GM19240 (cell line): ENCODE data around the gene RFX4.
"Not testable (repeated sequence)": the region's sequence is repeated elsewhere in the genome, so short reads cannot be mapped to it uniquely, and the experiment has no call there.

Experiments used
- DNase-seq: peaks from one replicate; pipeline ENCODE4 v3.0.0; 2011; ENCODE audit warnings: low spot score; ENCODE audit not compliant: insufficient read length

RFX4 gene

DNA sequence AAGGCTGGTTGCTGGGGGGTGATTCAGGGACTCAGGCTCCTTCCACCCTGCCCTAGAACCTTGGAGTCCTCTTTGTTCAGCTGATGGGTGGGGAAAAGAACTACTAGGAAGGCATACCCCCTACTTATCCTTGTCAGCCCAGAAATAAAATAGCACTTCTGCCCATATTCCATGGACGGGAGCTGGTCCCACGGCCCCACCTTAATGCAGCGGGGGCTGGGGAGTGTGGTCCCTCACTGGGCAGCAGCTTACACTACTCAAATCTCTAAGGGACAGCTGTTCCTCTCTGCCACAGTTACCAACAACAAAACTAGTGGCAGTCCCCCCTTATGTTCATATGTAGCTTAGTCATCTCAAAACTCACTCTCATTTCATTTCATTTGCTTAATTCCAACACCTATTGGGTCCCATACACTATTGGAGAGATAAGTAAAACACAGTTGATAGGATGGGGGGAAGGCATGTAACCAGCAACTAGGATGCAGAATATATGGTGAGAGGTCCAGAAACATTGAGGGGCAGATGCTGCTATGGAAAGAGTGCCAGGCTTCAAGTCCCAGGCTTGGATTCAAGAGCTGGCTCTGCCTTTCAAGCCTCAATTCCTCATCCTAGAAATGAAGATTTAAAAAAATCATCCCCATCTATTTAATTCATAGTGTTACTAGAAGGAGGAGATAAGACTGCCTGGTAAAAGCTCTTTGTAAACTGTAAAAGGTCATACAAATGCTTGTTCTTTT lies 107.9 kb downstream of the RFX4 start:
- no peak for DNase-seq

GRCh38 chr12:106692033-106692432 lies 109.2 kb downstream of the RFX4 start:
- DNase-seq, result not testable (repeated sequence)

DNA sequence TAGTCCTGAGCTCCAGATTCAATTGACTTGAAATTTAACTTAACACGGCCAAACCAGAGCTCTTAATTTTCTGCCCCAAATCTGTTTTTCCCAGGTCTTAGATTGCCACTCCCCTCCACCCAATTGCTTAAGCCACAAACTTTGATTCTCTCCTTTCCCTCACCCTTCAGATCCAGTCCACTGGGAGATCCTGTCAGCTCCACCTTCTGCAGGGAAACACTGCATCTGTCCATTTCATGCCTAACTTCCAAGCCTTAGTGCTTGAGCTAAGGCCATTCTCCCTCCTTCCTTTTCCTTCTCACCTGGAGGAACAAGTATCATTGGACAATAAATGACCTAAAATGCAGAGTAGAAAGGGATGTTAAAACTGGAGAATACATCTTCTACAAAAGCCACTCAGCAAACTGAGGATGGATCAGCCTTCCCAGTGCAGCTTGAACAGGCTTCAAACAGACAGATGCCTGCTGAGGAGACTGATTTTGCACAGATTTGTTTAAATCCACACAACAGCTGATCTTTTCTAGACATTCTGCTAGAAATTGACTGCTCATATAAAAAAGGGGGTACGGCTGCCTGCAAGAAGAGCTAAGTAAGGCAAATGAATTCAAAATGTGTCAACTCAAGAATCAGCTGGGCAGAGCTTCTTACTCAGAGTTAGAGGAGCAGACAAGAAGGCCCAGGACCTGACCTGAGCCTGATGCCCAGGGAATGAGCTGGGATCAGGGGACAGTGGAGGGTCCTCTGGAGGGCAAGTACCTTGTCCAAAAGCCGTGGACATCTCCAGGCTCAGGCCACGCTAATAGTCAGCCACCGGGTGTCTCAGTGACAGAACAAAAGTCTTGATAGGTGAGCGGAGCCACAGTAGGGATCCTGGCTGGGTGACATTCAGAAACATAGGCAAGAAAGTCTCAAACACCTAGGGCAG lies 110.4 kb downstream of the RFX4 start:
- no peak for DNase-seq

DNA sequence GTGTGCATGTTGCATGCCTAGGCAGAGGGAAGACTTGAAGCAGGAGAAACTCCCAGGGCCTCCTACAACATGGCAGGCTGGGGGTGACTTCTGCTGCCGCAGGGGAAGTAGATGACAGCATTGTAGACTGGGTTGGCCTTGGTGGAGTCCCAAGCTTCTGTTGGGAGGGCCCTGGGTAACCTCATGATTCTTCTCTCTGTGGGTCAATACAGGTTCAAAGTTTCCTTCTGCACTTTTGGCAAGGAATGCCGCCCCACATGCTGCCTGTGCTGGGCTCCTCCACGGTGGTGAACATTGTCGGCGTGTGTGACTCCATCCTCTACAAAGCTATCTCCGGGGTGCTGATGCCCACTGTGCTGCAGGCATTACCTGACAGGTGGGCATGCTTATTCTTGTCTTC lies 113.3 kb downstream of the RFX4 start:
- DNase-seq, result no peak

GRCh38 chr12:106696681-106697417 lies 114.0 kb downstream of the RFX4 start:
- no peak for DNase-seq

DNA sequence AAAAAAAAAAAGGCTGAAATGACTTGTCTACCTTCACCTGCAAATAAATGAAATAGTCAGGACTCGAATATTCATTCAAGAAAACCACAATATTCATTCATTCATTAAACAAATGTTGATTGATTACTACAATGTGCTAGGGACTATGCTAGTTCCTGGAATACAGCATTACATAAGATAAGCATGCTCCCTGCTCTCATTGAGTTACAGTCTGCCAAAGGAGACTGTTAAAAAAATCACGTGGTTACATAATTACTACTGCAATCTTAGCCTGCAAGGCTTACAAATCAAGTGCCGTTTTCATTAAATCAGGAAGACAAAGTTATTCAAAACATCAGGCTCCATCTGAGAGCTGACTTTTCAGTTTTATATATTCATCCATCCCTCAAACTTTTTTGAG lies 121.3 kb downstream of the RFX4 start:
- no peak for DNase-seq

GRCh38 chr12:106705971-106706370 lies 123.2 kb downstream of the RFX4 start:
- no peak for DNase-seq

- DNase-seq, result no peak
Measured at GRCh38 chr12:106709068-106709511, 126.3 kb downstream of the RFX4 start.

- no peak for DNase-seq
Measured at GRCh38 chr12:106710143-106710893, 127.5 kb downstream of the RFX4 start.

DNA sequence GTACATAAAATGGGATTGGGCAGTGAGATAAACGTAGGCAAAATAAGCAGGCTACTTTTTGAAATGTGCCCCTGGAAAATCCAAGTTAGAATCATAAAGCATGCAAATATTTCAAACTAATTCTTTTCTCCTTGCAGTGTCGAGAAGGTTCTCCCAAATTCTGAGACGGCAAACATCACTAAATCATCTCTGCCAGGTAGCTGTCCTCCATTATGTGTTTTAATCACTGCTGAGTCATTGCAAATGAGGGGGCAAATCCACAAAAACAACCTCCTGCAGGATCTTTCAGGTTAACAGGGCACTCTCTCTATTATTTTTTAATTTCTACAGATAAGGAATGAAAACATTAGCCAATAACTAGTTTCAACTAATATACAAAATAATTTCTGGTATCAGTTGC lies 128.5 kb downstream of the RFX4 start:
- no peak for DNase-seq

DNA sequence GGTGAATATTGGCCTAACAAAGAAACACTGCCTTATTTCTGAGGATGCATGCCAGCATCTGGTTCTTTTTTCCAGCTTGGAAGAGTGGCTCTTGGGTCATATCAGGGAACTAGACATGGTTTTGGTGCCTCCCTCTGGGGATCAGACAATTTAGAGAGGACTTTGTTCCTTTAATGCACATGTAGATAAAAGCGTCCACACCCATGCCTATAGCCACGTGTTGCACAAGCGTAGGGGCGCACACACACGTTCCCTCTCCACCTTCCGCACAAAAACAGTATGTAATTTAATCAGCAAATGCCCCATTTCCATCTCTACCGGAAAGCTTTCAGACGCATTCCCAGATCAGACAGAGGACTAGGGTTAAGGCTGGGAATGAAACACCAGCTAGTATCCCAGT lies 130.0 kb downstream of the RFX4 start:
- DNase-seq, result no peak

DNA sequence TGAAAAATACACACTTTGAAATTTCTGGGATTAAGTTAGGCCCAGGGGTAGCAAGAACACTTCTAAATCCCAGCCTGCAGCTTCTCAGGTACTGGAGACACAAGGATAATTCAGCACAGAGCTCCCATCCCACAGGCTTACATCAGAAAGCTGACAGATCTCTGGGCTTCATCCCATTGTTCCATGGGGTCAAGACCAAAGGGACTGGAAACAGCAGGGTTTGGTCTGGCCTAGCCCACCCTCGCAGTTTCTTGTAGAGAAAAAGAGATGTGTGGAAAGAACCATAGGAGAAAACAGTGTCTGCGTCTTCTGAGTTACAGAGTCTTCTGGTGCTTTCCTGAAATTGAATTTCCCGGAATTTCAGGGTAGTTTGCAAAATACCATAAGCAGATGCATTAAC lies 132.1 kb downstream of the RFX4 start:
- DNase-seq, result no peak

DNA sequence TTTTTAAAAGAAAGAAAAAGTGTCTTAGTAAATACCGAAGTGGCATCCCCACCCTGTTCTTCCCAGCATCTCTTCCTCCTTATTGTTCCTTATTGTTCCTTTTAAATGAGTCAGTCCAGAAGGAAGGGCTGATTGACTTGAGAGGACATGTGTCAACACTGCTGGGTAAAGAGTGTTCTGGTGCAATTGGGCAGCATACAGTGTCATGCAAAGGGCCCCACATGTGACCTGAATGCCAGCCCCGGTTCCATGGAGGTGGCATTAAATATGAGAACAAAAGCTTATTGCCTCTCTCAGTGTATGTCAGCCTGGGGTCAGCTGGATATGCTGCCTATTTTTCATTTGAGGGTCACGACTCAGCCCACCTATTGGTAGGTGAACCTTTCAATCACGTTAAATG lies 132.8 kb downstream of the RFX4 start:
- DNase-seq, result no peak

DNA sequence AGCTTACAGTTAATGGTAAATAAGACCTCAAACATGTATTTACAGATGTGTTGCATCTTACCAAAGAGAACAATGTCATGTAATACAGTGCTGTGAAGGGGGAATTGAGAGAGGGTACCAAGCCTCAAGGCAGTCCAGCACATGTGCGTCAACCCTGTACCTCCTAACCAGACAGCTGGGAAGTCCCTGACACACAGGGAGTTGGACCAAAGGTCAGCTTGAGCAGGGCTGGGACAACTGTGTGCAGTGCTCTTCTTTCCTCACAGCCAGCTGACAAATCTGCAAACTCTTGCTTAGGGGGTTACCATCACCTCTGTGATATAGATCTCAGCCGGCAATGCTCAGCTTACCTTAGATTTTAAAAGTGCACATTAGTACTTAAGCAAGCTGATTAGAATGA lies 134.9 kb downstream of the RFX4 start:
- no peak for DNase-seq

DNA sequence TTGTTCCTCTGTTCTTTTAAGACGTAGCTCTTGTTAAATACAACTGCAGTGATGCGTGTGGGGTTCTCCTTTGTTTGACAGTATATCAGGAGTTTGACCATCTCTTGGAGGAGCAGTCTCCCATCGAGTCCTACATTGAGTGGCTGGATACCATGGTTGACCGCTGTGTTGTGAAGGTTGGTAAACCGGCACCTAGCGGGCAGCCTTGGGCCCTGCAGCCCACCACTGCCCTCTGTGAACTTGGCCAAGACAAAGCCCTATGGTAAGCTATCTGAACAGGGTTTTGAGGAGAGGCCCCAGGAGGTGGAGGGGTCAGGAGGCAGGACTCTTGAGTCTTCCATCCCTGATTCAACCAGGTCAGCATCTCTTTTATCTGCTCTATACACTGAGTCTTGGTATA lies 137.1 kb downstream of the RFX4 start:
- no peak for DNase-seq

- no peak for DNase-seq
Measured at GRCh38 chr12:106720696-106721095, 137.9 kb downstream of the RFX4 start.

- no peak for DNase-seq
Measured at GRCh38 chr12:106721915-106722314, 139.1 kb downstream of the RFX4 start.

GRCh38 chr12:106722837-106723236 lies 140.0 kb downstream of the RFX4 start:
- DNase-seq, result no peak

DNA sequence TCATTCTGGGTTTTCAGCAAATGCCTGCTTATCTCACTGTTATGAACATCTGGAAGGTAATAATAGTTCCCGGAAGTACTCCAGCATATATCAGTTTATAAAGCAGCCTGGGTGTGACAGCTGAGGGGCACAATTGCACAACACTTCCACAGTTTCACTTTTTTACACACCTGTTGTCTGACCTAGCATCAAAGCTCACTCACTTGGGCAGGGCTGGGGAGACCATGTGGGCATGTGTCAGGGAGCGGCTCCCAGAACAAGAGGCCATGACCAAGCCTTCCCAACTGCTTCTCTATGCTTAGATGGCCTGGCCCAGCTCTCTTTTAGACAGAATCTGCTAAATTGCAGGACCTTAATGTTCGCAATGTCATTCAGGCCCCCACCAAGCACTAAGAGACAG lies 140.6 kb downstream of the RFX4 start:
- DNase-seq, result no peak

GRCh38 chr12:106724116-106724515 lies 141.3 kb downstream of the RFX4 start:
- DNase-seq, result no peak

DNA sequence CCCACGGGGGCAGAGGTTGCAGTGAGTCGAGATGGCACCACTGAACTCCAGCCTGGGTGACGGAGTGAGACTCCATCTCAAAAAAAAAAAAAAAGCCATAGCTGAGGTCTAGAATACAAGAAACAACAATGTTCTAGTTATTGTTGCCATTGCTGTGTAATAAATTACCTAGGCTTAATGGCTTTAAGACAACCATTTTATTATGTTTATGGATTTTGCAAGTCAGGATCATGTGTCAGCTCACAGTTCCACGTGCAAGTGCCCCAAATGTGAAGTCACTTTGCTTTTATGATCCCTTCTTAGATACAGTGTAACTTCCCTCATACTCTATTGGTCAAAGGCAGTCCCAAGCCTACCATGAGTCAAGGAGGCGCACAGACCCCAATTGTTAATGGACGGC lies 142.1 kb downstream of the RFX4 start:
- DNase-seq, result no peak
